IMR-90 (cell line): ENCODE data around the gene RAB33B. TPM values are rescaled to one million over a fixed set of nuclear protein-coding genes. Genes with fewer than 3 reads are reported as not detected.
"Not testable (repeated sequence)": the region's sequence is repeated elsewhere in the genome, so short reads cannot be mapped to it uniquely, and the experiment has no call there.

Experiments
- ATAC-seq: fragments of 200-7000 bp; cut with Tn5 transposase; 2 replicates; pipeline ENCODE4 v1.9.1; 2020; ENCODE audit warnings: low read depth, mild to moderate bottlenecking, moderate library complexity
- BruUV-seq: library from RNA; stranded (reverse); fragments of 400-500 nt; replicated peaks from 2 replicates; lab custom pipeline; 2021; lab: Mats Ljungman, UMichigan
- CTCF ChIA-PET: fragments of 300-600 bp; formaldehyde crosslinking; extraction: SDS; loops from one replicate; lab custom pipeline; 2021; ENCODE audit warnings: antibody characterized with exemption; lab: Yijun Ruan, JAX
- POLR2A ChIA-PET: fragments of 300-600 bp; sonication (Branson Sonifier 250); formaldehyde crosslinking; loops from one replicate; lab custom pipeline; 2022; ENCODE audit warnings: antibody characterized with exemption; ENCODE audit not compliant: unreplicated experiment; lab: Charles Lee
- DNase-seq: peaks from one replicate; pipeline ENCODE4 v3.0.0; 2013
- H2AFZ ChIP-seq: replicated peaks from 2 replicates; pipeline ENCODE3; 2013; ENCODE audit warnings: low read length, mild to moderate bottlenecking; ENCODE audit not compliant: poor library complexity
- H2AK5ac ChIP-seq: 2 replicates; pipeline ENCODE4 v1.6.1; 2013; ENCODE audit warnings: low read depth, low read length, inconsistent platforms
- H2AK9ac ChIP-seq: replicated peaks from 2 replicates; pipeline ENCODE3; 2013; ENCODE audit warnings: mild to moderate bottlenecking, low read depth, low read length, moderate library complexity; ENCODE audit not compliant: poor library complexity
- H2BK120ac ChIP-seq: 2 replicates; pipeline ENCODE4 v1.6.1; 2013; ENCODE audit warnings: low read depth, low read length, inconsistent platforms
- H2BK15ac ChIP-seq: 3 replicates; pipeline ENCODE4 v1.6.1; 2013; ENCODE audit warnings: low read depth, low read length, inconsistent platforms
- H2BK20ac ChIP-seq: 2 replicates; pipeline ENCODE4 v1.6.1; 2013; ENCODE audit warnings: low read depth, mild to moderate bottlenecking, inconsistent platforms, low read length, moderate library complexity
- H2BK5ac ChIP-seq: 2 replicates; pipeline ENCODE4 v1.6.1; 2013; ENCODE audit warnings: mild to moderate bottlenecking, low read depth, low read length, inconsistent platforms; ENCODE audit not compliant: poor library complexity, severe bottlenecking
- H3K14ac ChIP-seq: replicated peaks from 2 replicates; pipeline ENCODE4 v1.6.1; 2013; ENCODE audit warnings: low read depth, low read length, inconsistent platforms
- H3K18ac ChIP-seq: 2 replicates; pipeline ENCODE4 v1.6.1; 2013; ENCODE audit warnings: low read depth, low read length, control low read depth
- H3K23ac ChIP-seq: 2 replicates; pipeline ENCODE4 v1.6.1; 2013; ENCODE audit warnings: low read depth, low read length, inconsistent platforms
- H3K27ac ChIP-seq: 2 replicates; pipeline ENCODE4 v1.5.1; 2013; ENCODE audit warnings: mild to moderate bottlenecking, control low read depth, low read length; ENCODE audit not compliant: insufficient read depth
- H3K27me3 ChIP-seq: 2 replicates; pipeline ENCODE4 v1.6.1; 2013; ENCODE audit warnings: low read length; ENCODE audit not compliant: control insufficient read depth, insufficient read depth
- H3K36me3 ChIP-seq: 2 replicates; pipeline ENCODE4 v1.6.1; 2013; ENCODE audit warnings: low read length, mixed read lengths; ENCODE audit not compliant: control insufficient read depth, insufficient read depth
- H3K4ac ChIP-seq: 2 replicates; pipeline ENCODE4 v1.6.1; 2013; ENCODE audit warnings: low read depth, low read length, inconsistent platforms
- H3K4me1 ChIP-seq: 2 replicates; pipeline ENCODE4 v1.6.1; 2013; ENCODE audit warnings: low read length, mixed read lengths; ENCODE audit not compliant: control insufficient read depth, insufficient read depth
- H3K4me2 ChIP-seq: 2 replicates; pipeline ENCODE4 v1.6.1; 2013; ENCODE audit warnings: low read depth, mild to moderate bottlenecking, control low read depth, low read length, moderate library complexity
- H3K4me3 ChIP-seq: 2 replicates; pipeline ENCODE4 v1.5.1; 2013; ENCODE audit warnings: low read depth, mild to moderate bottlenecking, control low read depth, low read length, moderate library complexity; ENCODE audit not compliant: insufficient read depth
- H3K56ac ChIP-seq: 2 replicates; pipeline ENCODE4 v1.6.1; 2013; ENCODE audit warnings: low read length, inconsistent platforms; ENCODE audit not compliant: insufficient read depth; ENCODE audit errors: extremely low read depth
- H3K79me1 ChIP-seq, 2 experiments: 2 replicates each; pipeline ENCODE4 v1.6.1; 2013; ENCODE audit warnings: low read length in 2 of 2, inconsistent platforms in 1 of 2, low read depth in 1 of 2
- H3K9ac ChIP-seq: 2 replicates; pipeline ENCODE4 v1.6.1; 2013; ENCODE audit warnings: low read depth, low read length, control low read depth
- H3K9me1 ChIP-seq: 2 replicates; pipeline ENCODE4 v1.6.1; 2013; ENCODE audit warnings: low read length, inconsistent platforms; ENCODE audit not compliant: insufficient read depth
- H3K9me3 ChIP-seq: 2 replicates; pipeline ENCODE4 v1.6.1; 2013; ENCODE audit warnings: low read length; ENCODE audit not compliant: control insufficient read depth, insufficient read depth
- H4K20me1 ChIP-seq: 2 replicates; pipeline ENCODE4 v1.6.1; 2013; ENCODE audit warnings: low read length, inconsistent platforms; ENCODE audit not compliant: insufficient read depth
- H4K5ac ChIP-seq: 2 replicates; pipeline ENCODE4 v1.6.1; 2013; ENCODE audit warnings: mild to moderate bottlenecking, low read depth, low read length, control low read depth
- H4K8ac ChIP-seq, 2 experiments: 2 replicates each; pipeline ENCODE4 v1.6.1; 2013; ENCODE audit warnings: low read depth in 2 of 2, low read length in 2 of 2, control low read depth in 1 of 2, inconsistent platforms in 1 of 2
- H4K91ac ChIP-seq: 2 replicates; pipeline ENCODE4 v1.6.1; 2013; ENCODE audit warnings: low read depth, low read length, inconsistent platforms; ENCODE audit not compliant: insufficient read depth
- WGBS, 2 experiments: methylation state at CpG; one replicate each; pipeline versions ENCODE4 v1.1.5 to v1.1.7; 2013; ENCODE audit warnings: missing lambda C conversion rate in 2 of 2; ENCODE audit not compliant: insufficient read length in 1 of 2; ENCODE audit errors: extremely low coverage in 2 of 2; 5-methylcytosine and 5-hydroxymethylcytosine counted together
- dilution Hi-C: fragments of 300-500 bp; cut with HindIII; formaldehyde crosslinking; loops from one replicate; pipeline ENCODE4 v1.14.3; 2018; ENCODE audit warnings: low sequenced_read_pairs; ENCODE audit not compliant: unreplicated experiment
- in situ Hi-C: fragments of 300-500 bp; cut with MboI; formaldehyde crosslinking; loops from 3 replicates; pipeline ENCODE4 v1.14.3; 2019; ENCODE audit warnings: low sequenced_read_pairs, inconsistent platforms, mixed read lengths
- intact Hi-C: fragments of 100-400 bp; cut with micrococcal nuclease; formaldehyde crosslinking; loops from 2 replicates; pipeline ENCODE4 v1.10.0; 2022
- polyA plus RNA-seq, 3 experiments: library from polyadenylated mRNA; depleted of rRNA; stranded (reverse); fragments of >200 nt; gene quantifications; 2 replicates each; pipeline ENCODE4 v1.2.3, GENCODE V29; 2012; ENCODE audit warnings: low replicate concordance in 1 of 3
- total RNA-seq: library from RNA; depleted of rRNA; stranded (reverse); fragments of >200 nt; gene quantifications from 2 replicates; pipeline ENCODE4 v1.2.3, GENCODE V29; 2012

The RAB33B gene
- total and polyA plus RNA-seq, 2 of the 4 experiments (the other 2 are of a cell fraction), result 3.7 to 7.3 TPM

DNA sequence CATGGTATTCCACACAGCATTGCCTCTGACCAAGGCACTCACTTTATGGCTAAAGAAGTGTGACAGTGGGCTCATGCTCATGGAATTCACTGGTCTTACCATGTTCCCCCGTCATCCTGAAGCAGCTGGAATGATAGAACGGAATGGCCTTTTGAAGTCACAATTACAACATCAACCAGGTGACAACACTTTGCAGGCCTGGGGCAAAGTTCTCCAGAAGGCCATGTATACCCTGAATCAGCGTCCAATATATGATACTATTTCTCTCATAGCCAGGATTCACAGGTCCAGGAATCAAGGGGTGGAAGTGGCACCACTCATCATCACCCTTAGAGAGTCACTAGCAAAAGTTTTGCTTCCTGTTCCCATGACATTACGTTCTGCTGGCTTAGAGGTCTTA is 6.8 kb upstream of the RAB33B start:
- DNase-seq, H3K23ac ChIP-seq, CTCF ChIA-PET, H2BK15ac ChIP-seq, H2BK120ac ChIP-seq, H2BK20ac ChIP-seq, H4K91ac ChIP-seq, H2BK5ac ChIP-seq, H3K4me2 ChIP-seq, H3K27me3 ChIP-seq, H2AFZ ChIP-seq, H3K14ac ChIP-seq, BruUV-seq, H3K9ac ChIP-seq, in situ Hi-C loops, H3K36me3 ChIP-seq, H3K18ac ChIP-seq, H2AK9ac ChIP-seq, H4K20me1 ChIP-seq, ATAC-seq, H4K8ac ChIP-seq, POLR2A ChIA-PET, H3K4me1 ChIP-seq, H3K9me1 ChIP-seq, H2AK5ac ChIP-seq, H3K4me3 ChIP-seq, H4K5ac ChIP-seq, H3K9me3 ChIP-seq, H3K4ac ChIP-seq, dilution Hi-C loops, intact Hi-C loops, H3K27ac ChIP-seq, H3K56ac ChIP-seq: not testable (repeated sequence)
- WGBS, 2 experiments, result no CpG with 5 or more reads among the region's 4 CpGs
- peaks cover 3 to 20% of the 10 kb centered on the region in 2 experiments; a peak in 2 of 4 replicates for H3K79me1 ChIP-seq
